CD14-positive monocyte (primary cell): ENCODE data around the gene BCL2A1. TPM values are rescaled to one million over a fixed set of nuclear protein-coding genes. Genes with fewer than 3 reads are reported as not detected.
A peak's percentile ranks its signal among the peaks of the same experiment; 100 is the strongest.

ENCODE experiments used
- DNase-seq, 3 donors: peaks; one replicate each; pipeline ENCODE4 v3.0.0-alpha.2; 2011 to 2022
- H2AFZ ChIP-seq: 2 replicates; pipeline ENCODE4 v1.6.0; 2012; ENCODE audit warnings: mild to moderate bottlenecking, low read depth, low read length, inconsistent platforms; ENCODE audit not compliant: insufficient read depth, poor library complexity, severe bottlenecking
- H3K27ac ChIP-seq, 2 donors: 1 replicate in 1 of 2; 2 replicates in 1 of 2; pipeline ENCODE4 v1.5.1; 2012 to 2013; ENCODE audit warnings: low read length in 2 of 2, control low read depth in 1 of 2, inconsistent platforms in 1 of 2, low read depth in 1 of 2, mild to moderate bottlenecking in 1 of 2
- H3K27me3 ChIP-seq, 2 donors: one replicate each; pipeline versions ENCODE4 v1.6.0 to v1.6.1; 2011 to 2013; ENCODE audit warnings: low read length in 2 of 2; ENCODE audit not compliant: control insufficient read depth in 2 of 2, insufficient read depth in 2 of 2
- H3K36me3 ChIP-seq, 2 donors: replicated peaks in 1 of 2; 1 replicate in 1 of 2; 2 replicates in 1 of 2; pipeline versions ENCODE4 v1.5.1 to v1.6.1; 2012 to 2013; ENCODE audit warnings: low read length in 2 of 2, control low read depth in 1 of 2, inconsistent platforms in 1 of 2, mild to moderate bottlenecking in 1 of 2; ENCODE audit not compliant: insufficient read depth in 2 of 2, control insufficient read depth in 1 of 2
- H3K4me1 ChIP-seq, 2 donors: 1 replicate in 1 of 2; 2 replicates in 1 of 2; pipeline versions ENCODE4 v1.5.1 to v1.6.1; 2012 to 2013; ENCODE audit warnings: low read length in 2 of 2, control low read depth in 1 of 2, inconsistent platforms in 1 of 2, mild to moderate bottlenecking in 1 of 2, moderate library complexity in 1 of 2; ENCODE audit not compliant: insufficient read depth in 2 of 2, control insufficient read depth in 1 of 2
- H3K4me2 ChIP-seq: replicated peaks from 2 replicates; pipeline ENCODE3; 2012; ENCODE audit warnings: low read length, moderate library complexity, mild to moderate bottlenecking; ENCODE audit not compliant: poor library complexity, severe bottlenecking; ENCODE audit errors: extremely low read depth
- H3K4me3 ChIP-seq, 3 experiments: fragments of 200-600 bp in 1 of 3; sonication (generic) in 1 of 3; replicated peaks in 1 of 3; 1 replicate in 2 of 3; 2 replicates in 1 of 3; pipeline ENCODE4 v1.5.1; 2011 to 2013; ENCODE audit warnings: low read length in 3 of 3, mild to moderate bottlenecking in 3 of 3, control low read depth in 2 of 3, low read depth in 2 of 3, inconsistent platforms in 1 of 3, moderate library complexity in 1 of 3
- H3K79me2 ChIP-seq: 2 replicates; pipeline ENCODE4 v1.6.0; 2012; ENCODE audit warnings: mild to moderate bottlenecking, control low read depth, inconsistent platforms, low read length, moderate library complexity; ENCODE audit not compliant: insufficient read depth
- H3K9ac ChIP-seq: 2 replicates; pipeline ENCODE4 v1.6.0; 2017; ENCODE audit warnings: low read length, mild to moderate bottlenecking; ENCODE audit not compliant: insufficient read depth, poor library complexity, severe bottlenecking
- H3K9me3 ChIP-seq, 2 donors: replicated peaks in 1 of 2; 1 replicate in 1 of 2; 2 replicates in 1 of 2; pipeline versions ENCODE4 v1.5.1 to v1.6.1; 2012 to 2013; ENCODE audit warnings: low read length in 2 of 2, control low read depth in 1 of 2; ENCODE audit not compliant: control insufficient read depth in 1 of 2, insufficient read depth in 1 of 2
- H4K20me1 ChIP-seq: 2 replicates; pipeline ENCODE4 v1.6.0; 2012; ENCODE audit warnings: mild to moderate bottlenecking, low read length, control low read depth, moderate library complexity; ENCODE audit not compliant: insufficient read depth
- H3K27ac Mint-ChIP-seq, 7 donors: one replicate each; pipeline ENCODE4 v1.8.0; 2020; ENCODE audit warnings: mild to moderate bottlenecking in 7 of 7, mixed read lengths in 7 of 7, moderate library complexity in 6 of 7, inconsistent platforms in 2 of 7
- H3K27me3 Mint-ChIP-seq, 3 donors: one replicate each; pipeline ENCODE4 v1.8.0; 2021 to 2022; ENCODE audit warnings: low read depth in 3 of 3, mild to moderate bottlenecking in 3 of 3, mixed read lengths in 3 of 3, moderate library complexity in 3 of 3, inconsistent platforms in 1 of 3
- H3K36me3 Mint-ChIP-seq, 2 donors: one replicate each; pipeline ENCODE4 v1.8.0; 2020; ENCODE audit warnings: mixed read lengths in 2 of 2, inconsistent platforms in 1 of 2, mild to moderate bottlenecking in 1 of 2
- H3K4me1 Mint-ChIP-seq: one replicate; pipeline ENCODE4 v1.8.0; 2020; ENCODE audit warnings: mild to moderate bottlenecking, mixed read lengths
- H3K4me3 Mint-ChIP-seq, 2 donors: one replicate each; pipeline ENCODE4 v1.8.0; 2020; ENCODE audit warnings: mild to moderate bottlenecking in 2 of 2, mixed read lengths in 2 of 2, moderate library complexity in 1 of 2
- H3K9me3 Mint-ChIP-seq, 7 donors: one replicate each; pipeline ENCODE4 v1.8.0; 2020 to 2022; ENCODE audit warnings: mixed read lengths in 7 of 7, mild to moderate bottlenecking in 6 of 7, moderate library complexity in 6 of 7, inconsistent platforms in 2 of 7
- CTCF ChIP-seq: fragments of 200-600 bp; IDR thresholded peaks from one replicate; pipeline ENCODE4 v1.8.0; 2022; ENCODE audit warnings: antibody characterized with exemption, mild to moderate bottlenecking
- WGBS: methylation state at CpG from one replicate; pipeline ENCODE4 v1.1.5; 2013; ENCODE audit warnings: missing lambda C conversion rate; ENCODE audit not compliant: insufficient coverage; 5-methylcytosine and 5-hydroxymethylcytosine counted together
- intact Hi-C, 2 donors: fragments of 100-400 bp; cut with micrococcal nuclease; formaldehyde crosslinking; loops; one replicate each; pipeline versions ENCODE4 v1.15.0 to v1.15.1; 2023
- polyA plus RNA-seq, 3 donors: library from polyadenylated mRNA; depleted of rRNA in 1 of 3; unstranded in 2 of 3; stranded (reverse) in 1 of 3; fragments of 300-500 nt in 2 of 3; fragments of >200 nt in 1 of 3; fragmentation: Illumina TruSeq in 2 of 3; gene quantifications; 1 replicate in 2 of 3; 2 replicates in 1 of 3; pipeline ENCODE4 v1.2.3, GENCODE V29; 2012 to 2021

Gene BCL2A1
- polyA plus RNA-seq, 3 donors: 277 to 465 (median 350) TPM

DNA sequence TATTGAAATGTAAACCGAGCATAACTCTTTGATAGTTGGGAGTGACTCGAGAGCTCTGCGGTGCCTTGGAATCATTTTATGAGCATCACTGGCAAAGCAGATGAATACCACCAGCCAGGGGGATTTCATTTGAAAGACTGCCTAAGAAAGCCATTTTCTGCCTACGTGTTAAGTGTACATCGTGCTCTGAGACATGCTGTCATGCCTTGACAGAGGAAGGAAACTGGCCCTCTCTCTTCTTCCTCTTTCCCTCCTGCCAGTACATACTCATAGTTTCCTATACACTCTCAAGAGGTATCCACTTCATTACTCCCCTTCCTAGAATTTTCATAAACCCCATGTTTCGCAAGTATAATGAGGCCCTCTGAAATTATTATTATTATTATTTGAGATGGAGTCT, 8.8 kb downstream of the BCL2A1 start:
- H2AFZ ChIP-seq: no peak overlapping the region
- H3K4me1 ChIP-seq: peaks cover 37 to 44% of the 10 kb centered on the region in 2 donors
- Mint-ChIP-seq H3K27ac (peak overlapping the region; percentile 80 to 92 (median 84)), H3K4me3 (peak overlapping the region in 1 of 2 donors; percentile 9), H3K36me3 (peaks cover 32 to 43% of the 10 kb centered on the region in 2 donors), H3K9me3 (peaks cover 0 to 13% (median 4%) of the 10 kb centered on the region in 7 donors), H3K4me1 (peaks cover 53% of the 10 kb centered on the region), H3K27me3 (no peaks in the 10 kb centered on the region)
- H3K27ac ChIP-seq: peak overlapping the region; percentile 49 to 84
- peaks cover 33% of the 10 kb centered on the region for H4K20me1 ChIP-seq
- DNase-seq: peak; percentile 76 to 92 (median 91)
- 66% methylated on average over 4 of the region's 6 CpGs for WGBS
- TF ChIP-seq CTCF: no peak
- no peak overlapping the region for H3K9ac ChIP-seq
- H3K79me2 ChIP-seq: peaks cover 33% of the 10 kb centered on the region
- H3K4me2 ChIP-seq: no peak overlapping the region
- no peaks in the 10 kb centered on the region for H3K27me3 ChIP-seq
- H3K9me3 ChIP-seq: peaks cover 0 to 3% of the 10 kb centered on the region in 2 donors
- H3K36me3 ChIP-seq: no peaks in the 10 kb centered on the region
- H3K4me3 ChIP-seq: peak overlapping the region in 1 of 3 experiments; percentile 4
- intact Hi-C loops: no loop called here

GRCh38 chr15:79960502-79961212, 10.3 kb downstream of the BCL2A1 start:
- Histone ChIP-seq H4K20me1 (peaks cover 21% of the 10 kb centered on the region), H2AFZ (no peak overlapping the region), H3K4me1 (peaks cover 38 to 44% of the 10 kb centered on the region in 2 donors), H3K4me3 (peak overlapping the region in 1 of 3 experiments; percentile 25), H3K36me3 (no peaks in the 10 kb centered on the region), H3K79me2 (peaks cover 21% of the 10 kb centered on the region), H3K9ac (no peak overlapping the region), H3K4me2 (peak overlapping the region; percentile 7), H3K9me3 (peaks cover 0 to 3% of the 10 kb centered on the region in 2 donors), H3K27ac (peak overlapping the region; percentile 45 to 78), H3K27me3 (no peaks in the 10 kb centered on the region)
- peaks cover 48% of the 10 kb centered on the region for H3K4me1 Mint-ChIP-seq
- TF ChIP-seq CTCF: no peak
- DNase-seq: peak in 2 of 3 donors; percentile 74 to 86
- peak overlapping the region in 1 of 2 donors; percentile 5 for H3K4me3 Mint-ChIP-seq
- H3K9me3 Mint-ChIP-seq: peaks cover 0 to 13% (median 4%) of the 10 kb centered on the region in 7 donors
- peaks cover 24 to 37% of the 10 kb centered on the region in 2 donors for H3K36me3 Mint-ChIP-seq
- H3K27ac Mint-ChIP-seq: peak overlapping the region; percentile 69 to 96 (median 88)
- intact Hi-C loops: no loop called here
- H3K27me3 Mint-ChIP-seq: no peaks in the 10 kb centered on the region
- WGBS: 71% methylated on average over 5 of the region's 10 CpGs
